HFF-Myc (cell line): ENCODE measurements around the gene DISC1.
"Not testable (repeated sequence)": the region's sequence is repeated elsewhere in the genome, so short reads cannot be mapped to it uniquely, and the experiment has no call there.

Experiments used
- DNase-seq: peaks from one replicate; pipeline ENCODE4 v3.0.0-alpha.2; 2011; ENCODE audit warnings: low read depth; ENCODE audit errors: extremely low read depth
- H3K4me3 ChIP-seq: replicated peaks from 2 replicates; pipeline ENCODE4 v1.5.1; 2011; ENCODE audit warnings: low read depth, mild to moderate bottlenecking, control low read depth, low read length
- TF ChIP-seq, protein P1 (sequence below): IDR thresholded peaks from 2 replicates; pipeline ENCODE4 v1.5.1; 2012; ENCODE audit warnings: mild to moderate bottlenecking, low read depth, low read length, control low read depth; ENCODE audit errors: missing control alignments

The DISC1 gene

GRCh38 chr1:231938711-231939110 is 312.1 kb downstream of the DISC1 start:
- DNase-seq, result no peak
- TF ChIP-seq, protein P1, sequence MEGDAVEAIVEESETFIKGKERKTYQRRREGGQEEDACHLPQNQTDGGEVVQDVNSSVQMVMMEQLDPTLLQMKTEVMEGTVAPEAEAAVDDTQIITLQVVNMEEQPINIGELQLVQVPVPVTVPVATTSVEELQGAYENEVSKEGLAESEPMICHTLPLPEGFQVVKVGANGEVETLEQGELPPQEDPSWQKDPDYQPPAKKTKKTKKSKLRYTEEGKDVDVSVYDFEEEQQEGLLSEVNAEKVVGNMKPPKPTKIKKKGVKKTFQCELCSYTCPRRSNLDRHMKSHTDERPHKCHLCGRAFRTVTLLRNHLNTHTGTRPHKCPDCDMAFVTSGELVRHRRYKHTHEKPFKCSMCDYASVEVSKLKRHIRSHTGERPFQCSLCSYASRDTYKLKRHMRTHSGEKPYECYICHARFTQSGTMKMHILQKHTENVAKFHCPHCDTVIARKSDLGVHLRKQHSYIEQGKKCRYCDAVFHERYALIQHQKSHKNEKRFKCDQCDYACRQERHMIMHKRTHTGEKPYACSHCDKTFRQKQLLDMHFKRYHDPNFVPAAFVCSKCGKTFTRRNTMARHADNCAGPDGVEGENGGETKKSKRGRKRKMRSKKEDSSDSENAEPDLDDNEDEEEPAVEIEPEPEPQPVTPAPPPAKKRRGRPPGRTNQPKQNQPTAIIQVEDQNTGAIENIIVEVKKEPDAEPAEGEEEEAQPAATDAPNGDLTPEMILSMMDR, result no peak
- H3K4me3 ChIP-seq, result no peak overlapping the region

GRCh38 chr1:231939118-231939517 is 312.5 kb downstream of the DISC1 start:
- H3K4me3 ChIP-seq, result no peak overlapping the region
- no peak for DNase-seq
- TF ChIP-seq, protein P1, result no peak

DNA sequence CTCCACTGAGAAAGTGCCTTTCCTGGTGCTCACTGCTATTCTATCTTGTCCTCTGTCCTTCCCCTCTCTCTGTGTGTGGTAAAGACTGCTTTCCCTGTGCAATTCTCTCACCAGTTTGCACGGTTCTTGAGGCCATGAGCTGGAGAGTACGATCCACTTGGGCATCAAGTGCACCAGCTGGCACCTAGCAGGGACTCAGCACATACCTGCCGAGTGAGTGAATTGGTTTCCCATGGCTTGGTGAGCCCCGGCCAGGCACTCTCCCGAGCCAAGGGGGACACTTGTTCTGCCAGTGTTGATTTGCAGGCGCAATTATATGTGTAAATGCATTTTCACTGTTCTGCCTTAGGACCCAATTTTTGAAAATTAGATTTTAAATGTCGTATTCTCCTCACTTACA is 313.5 kb downstream of the DISC1 start:
- no peak for DNase-seq
- no peak overlapping the region for H3K4me3 ChIP-seq
- TF ChIP-seq, protein P1, result no peak

DNA sequence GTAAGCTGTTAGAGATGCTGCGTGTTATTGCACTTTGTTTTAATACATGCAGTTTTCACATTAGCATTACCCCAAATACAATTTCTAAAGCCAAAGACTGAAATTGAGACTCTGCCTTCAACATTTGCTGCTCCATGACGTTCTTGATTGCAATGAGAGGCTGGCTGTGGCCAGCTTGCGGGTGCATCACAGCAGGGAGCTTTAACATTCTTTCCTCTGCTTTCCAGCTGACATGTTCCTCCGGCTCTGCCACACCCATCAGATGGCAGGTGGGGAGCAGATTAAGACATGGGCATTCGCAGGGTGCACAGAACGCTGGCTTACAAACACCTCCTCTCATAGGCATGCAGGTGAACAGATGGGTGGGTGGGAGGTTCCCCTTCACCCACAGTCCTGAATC is 314.1 kb downstream of the DISC1 start:
- DNase-seq, result no peak
- TF ChIP-seq, protein P1, result no peak
- H3K4me3 ChIP-seq, result no peak overlapping the region

DNA sequence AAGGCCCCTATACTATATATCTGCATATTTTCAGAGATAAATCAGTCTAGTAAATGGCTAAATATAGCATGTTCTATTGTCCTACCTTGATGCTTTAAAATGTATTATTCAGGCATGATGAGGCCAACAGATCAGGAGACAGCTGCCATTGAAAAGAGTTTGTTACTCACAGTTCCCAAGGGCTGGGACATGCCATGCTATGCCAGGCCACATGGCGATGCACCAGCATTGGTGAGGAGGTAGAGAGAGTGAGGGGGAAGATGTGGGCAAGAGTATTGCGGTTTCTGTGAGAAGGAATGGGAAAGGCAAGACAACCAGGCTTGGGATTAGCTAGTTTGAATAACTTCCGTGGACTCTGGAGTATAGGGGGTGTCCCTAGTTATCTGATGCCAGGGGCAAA is 316.5 kb downstream of the DISC1 start:
- DNase-seq, result no peak
- TF ChIP-seq, protein P1, result no peak
- H3K4me3 ChIP-seq, result no peak overlapping the region

GRCh38 chr1:231948102-231948501 is 321.5 kb downstream of the DISC1 start:
- DNase-seq, H3K4me3 ChIP-seq: not testable (repeated sequence)

GRCh38 chr1:231949277-231950091 is 322.9 kb downstream of the DISC1 start:
- DNase-seq, result no peak
- H3K4me3 ChIP-seq, result no peak overlapping the region
- TF ChIP-seq, protein P1, result no peak
